Measurements from ENCODE around the gene VPS26B.

DNA sequence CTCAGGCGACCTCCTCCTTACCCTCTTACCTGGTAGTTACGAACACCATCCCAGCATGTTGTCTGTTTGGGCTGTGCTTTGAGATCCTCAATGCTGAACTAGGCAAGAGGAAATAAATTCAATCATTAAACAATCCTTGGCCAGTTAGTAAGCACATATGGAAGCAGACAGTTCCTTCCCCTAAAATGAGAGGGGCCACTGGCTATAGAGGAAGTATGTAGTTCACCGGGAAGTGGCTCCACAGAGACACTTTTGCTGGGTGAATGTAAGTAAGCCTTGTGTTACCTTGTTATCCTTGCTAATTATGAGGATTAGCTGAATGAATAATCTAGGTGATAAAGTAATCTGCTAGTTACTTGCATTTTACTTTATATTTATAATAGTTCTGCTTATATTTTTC is 25.8 kb downstream of the VPS26B start:
- no peak for TF ChIP-seq EZH2 (IDR thresholded peaks at IDR 0.05; ENCODE audit: insufficient read depth, low read length)
- TF ChIP-seq, protein P1, sequence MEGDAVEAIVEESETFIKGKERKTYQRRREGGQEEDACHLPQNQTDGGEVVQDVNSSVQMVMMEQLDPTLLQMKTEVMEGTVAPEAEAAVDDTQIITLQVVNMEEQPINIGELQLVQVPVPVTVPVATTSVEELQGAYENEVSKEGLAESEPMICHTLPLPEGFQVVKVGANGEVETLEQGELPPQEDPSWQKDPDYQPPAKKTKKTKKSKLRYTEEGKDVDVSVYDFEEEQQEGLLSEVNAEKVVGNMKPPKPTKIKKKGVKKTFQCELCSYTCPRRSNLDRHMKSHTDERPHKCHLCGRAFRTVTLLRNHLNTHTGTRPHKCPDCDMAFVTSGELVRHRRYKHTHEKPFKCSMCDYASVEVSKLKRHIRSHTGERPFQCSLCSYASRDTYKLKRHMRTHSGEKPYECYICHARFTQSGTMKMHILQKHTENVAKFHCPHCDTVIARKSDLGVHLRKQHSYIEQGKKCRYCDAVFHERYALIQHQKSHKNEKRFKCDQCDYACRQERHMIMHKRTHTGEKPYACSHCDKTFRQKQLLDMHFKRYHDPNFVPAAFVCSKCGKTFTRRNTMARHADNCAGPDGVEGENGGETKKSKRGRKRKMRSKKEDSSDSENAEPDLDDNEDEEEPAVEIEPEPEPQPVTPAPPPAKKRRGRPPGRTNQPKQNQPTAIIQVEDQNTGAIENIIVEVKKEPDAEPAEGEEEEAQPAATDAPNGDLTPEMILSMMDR (IDR thresholded peaks at IDR 0.05; ENCODE audit: insufficient read depth, low read depth, low read length) = no peak
